ENCODE results near the gene POF1B.

DNA sequence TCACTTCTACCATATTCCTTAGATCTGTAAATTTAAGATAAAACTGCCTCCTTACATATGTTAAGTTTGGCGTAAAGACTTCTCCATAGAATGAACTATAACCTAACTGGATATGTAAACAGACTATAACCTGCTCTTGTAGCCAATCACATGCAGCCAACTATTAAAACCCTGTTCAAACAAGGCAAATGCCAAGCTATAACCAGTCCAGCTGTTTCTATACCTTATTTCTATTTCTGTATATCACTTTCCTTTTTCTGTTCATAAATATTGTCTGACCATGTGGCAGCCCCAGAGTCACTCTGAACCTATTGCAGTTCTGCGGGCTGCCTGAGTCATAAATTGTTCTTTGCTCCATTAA is 12.4 kb upstream of the POF1B start:
- TF ChIP-seq, protein P1, sequence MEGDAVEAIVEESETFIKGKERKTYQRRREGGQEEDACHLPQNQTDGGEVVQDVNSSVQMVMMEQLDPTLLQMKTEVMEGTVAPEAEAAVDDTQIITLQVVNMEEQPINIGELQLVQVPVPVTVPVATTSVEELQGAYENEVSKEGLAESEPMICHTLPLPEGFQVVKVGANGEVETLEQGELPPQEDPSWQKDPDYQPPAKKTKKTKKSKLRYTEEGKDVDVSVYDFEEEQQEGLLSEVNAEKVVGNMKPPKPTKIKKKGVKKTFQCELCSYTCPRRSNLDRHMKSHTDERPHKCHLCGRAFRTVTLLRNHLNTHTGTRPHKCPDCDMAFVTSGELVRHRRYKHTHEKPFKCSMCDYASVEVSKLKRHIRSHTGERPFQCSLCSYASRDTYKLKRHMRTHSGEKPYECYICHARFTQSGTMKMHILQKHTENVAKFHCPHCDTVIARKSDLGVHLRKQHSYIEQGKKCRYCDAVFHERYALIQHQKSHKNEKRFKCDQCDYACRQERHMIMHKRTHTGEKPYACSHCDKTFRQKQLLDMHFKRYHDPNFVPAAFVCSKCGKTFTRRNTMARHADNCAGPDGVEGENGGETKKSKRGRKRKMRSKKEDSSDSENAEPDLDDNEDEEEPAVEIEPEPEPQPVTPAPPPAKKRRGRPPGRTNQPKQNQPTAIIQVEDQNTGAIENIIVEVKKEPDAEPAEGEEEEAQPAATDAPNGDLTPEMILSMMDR (conservative IDR thresholded peaks at IDR 0.05; ENCODE audit: low read length), result no peak
- TF ChIP-seq EZH2phosphoT487 (IDR thresholded peaks at IDR 0.05; ENCODE audit: borderline replicate concordance), result no peak

Data from Loucy (cell line).